ENCODE data around the gene RASGRP1. TPM values are rescaled to one million over a fixed set of nuclear protein-coding genes. Genes with fewer than 3 reads are reported as not detected.
"Not testable (repeated sequence)": the region's sequence is repeated elsewhere in the genome, so short reads cannot be mapped to it uniquely, and the experiment has no call there.

The RASGRP1 gene
- total RNA-seq, 2 donors from 2014 or later: 1.6 to 2.6 TPM

DNA sequence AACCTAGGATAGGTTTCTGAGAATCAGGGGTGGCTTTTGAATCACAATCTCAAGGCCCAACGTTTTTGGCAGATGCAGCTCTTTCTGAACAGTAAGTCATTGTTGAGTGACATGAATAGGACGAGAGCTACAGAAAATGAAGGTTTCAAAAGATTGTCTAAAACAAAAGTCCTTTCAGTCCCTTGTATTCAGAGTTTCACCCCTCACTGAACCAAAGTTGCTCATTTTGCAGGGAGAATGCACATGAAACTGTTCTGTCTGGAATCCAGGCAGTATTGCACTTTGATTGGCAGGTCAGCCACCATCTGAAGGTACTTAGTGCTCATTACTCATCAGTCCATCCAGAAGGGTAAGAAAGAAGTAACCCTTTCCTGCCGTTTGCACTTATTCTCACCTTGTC lies 24.1 kb upstream of the RASGRP1 start:
- Histone ChIP-seq H3K36me3 (no peaks in the 10 kb centered on the region), H3K4me3 (no peak overlapping the region), H3K27ac (no peak overlapping the region), H3K9me3 (no peaks in the 10 kb centered on the region), H3K27me3 (replicated peaks; ENCODE audit: insufficient read depth) (no peaks in the 10 kb centered on the region), H3K4me1 (ENCODE audit: control insufficient read depth in 1 of 2, low read depth in 2 of 2) (no peaks in the 10 kb centered on the region)
- TF ChIP-seq, protein P1, sequence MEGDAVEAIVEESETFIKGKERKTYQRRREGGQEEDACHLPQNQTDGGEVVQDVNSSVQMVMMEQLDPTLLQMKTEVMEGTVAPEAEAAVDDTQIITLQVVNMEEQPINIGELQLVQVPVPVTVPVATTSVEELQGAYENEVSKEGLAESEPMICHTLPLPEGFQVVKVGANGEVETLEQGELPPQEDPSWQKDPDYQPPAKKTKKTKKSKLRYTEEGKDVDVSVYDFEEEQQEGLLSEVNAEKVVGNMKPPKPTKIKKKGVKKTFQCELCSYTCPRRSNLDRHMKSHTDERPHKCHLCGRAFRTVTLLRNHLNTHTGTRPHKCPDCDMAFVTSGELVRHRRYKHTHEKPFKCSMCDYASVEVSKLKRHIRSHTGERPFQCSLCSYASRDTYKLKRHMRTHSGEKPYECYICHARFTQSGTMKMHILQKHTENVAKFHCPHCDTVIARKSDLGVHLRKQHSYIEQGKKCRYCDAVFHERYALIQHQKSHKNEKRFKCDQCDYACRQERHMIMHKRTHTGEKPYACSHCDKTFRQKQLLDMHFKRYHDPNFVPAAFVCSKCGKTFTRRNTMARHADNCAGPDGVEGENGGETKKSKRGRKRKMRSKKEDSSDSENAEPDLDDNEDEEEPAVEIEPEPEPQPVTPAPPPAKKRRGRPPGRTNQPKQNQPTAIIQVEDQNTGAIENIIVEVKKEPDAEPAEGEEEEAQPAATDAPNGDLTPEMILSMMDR (IDR thresholded peaks at IDR 0.05): no peak
- no peak for ATAC-seq (ENCODE audit: insufficient number of reproducible peaks, low FRiP score, low read depth)
- no peak for DNase-seq (ENCODE audit: low spot score)

DNA sequence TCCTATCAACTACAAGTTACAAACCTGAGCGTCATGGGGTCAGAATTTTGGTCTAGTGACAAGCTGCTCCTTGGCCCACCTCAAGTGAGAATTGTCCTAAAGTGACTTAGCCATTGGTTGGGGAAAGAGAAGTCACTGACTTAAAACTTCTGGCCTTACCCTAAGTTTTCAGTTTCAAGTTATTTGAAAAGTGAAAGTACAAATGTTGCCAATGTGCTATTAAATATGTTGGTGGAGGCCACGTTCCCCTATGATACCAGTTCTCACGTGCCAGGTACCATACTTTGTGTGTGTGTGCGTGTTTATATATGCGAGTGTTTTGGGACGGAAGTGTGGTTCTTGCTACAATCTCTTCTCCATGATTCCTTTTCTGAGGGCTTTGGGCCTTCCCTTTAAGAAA lies 22.6 kb upstream of the RASGRP1 start:
- Histone ChIP-seq H3K9me3 (no peaks in the 10 kb centered on the region), H3K27ac (no peak overlapping the region), H3K4me3 (no peak overlapping the region), H3K27me3 (replicated peaks; ENCODE audit: insufficient read depth) (no peaks in the 10 kb centered on the region), H3K4me1 (ENCODE audit: control insufficient read depth in 1 of 2, low read depth in 2 of 2) (no peaks in the 10 kb centered on the region), H3K36me3 (no peaks in the 10 kb centered on the region)
- DNase-seq (ENCODE audit: low spot score) (no peak), ATAC-seq (ENCODE audit: insufficient number of reproducible peaks, low FRiP score, low read depth) (no peak)
- TF ChIP-seq, protein P1 (IDR thresholded peaks at IDR 0.05): no peak

DNA sequence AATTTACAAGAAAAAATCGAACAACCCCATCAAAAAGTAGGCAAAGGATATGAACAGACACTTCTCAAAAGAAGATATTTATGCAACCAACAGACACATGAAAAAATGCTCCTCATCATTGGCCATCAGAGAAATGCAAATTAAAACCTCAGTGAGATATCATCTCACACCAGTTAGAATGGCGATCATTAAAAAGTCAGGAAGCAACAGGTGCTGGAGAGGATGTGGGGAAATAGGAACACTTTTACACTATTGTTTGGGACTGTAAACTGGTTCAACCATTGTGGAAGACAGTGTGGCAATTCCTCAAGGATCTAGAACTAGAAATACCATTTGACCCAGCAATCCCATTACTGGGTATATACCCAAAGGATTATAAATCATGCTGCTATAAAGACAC lies 21.4 kb upstream of the RASGRP1 start:
- not testable (repeated sequence) for ATAC-seq (ENCODE audit: insufficient number of reproducible peaks, low FRiP score, low read depth); H3K9me3 ChIP-seq; DNase-seq (ENCODE audit: low spot score); H3K27me3 ChIP-seq (replicated peaks; ENCODE audit: insufficient read depth); H3K36me3 ChIP-seq; H3K4me3 ChIP-seq; H3K27ac ChIP-seq; H3K4me1 ChIP-seq (ENCODE audit: control insufficient read depth in 1 of 2, low read depth in 2 of 2)

DNA sequence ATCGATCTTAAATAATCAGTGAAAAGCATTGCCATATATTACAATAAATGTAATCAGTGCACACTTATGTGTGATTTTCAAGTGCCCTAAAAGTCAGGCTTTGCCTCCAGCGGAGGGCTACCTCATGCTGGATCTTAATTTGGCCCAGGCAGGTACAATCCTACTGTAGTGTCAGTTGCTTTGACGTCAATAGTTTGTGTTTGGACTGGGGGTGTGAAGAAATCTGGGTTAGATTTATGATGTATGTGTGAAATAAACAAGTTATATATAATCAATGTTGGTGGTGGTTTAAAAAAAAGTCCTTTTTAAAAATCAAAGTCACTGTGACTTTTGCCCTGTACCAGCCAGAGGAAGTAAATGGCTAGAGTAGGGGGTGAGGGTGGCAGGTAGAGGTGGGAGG lies 14.0 kb upstream of the RASGRP1 start:
- TF ChIP-seq, protein P1 (IDR thresholded peaks at IDR 0.05): no peak
- Histone ChIP-seq H3K27ac (no peak overlapping the region), H3K9me3 (no peaks in the 10 kb centered on the region)

DNA sequence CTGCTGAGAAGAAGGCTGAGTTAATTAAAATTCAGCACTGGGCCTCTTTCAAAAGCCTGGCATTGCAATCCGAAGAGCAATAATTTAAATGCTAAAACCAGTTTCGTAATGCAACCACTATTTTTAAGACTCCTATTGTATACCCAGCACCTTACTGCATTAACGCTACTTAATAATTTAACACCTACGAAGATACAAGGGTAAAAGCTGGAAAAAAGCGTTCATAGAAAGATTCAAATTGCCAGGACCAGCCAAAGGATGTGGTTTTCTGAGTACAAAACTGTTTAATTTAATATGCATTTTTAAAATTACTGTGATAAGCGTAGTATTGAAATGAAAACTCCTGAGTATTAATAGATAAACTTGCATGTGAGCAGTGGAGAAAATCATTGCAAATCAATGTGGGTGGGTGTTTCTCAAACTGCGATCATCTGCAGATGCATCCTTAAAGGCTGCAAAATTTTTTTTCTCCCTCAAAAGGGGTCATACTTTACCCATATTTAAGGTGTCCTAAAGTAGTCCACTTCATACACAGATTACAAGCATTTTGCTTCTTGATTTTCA lies 12.9 kb upstream of the RASGRP1 start:
- Histone ChIP-seq H3K9me3 (no peaks in the 10 kb centered on the region), H3K36me3 (no peaks in the 10 kb centered on the region), H3K27ac (no peak overlapping the region), H3K4me3 (no peak overlapping the region), H3K27me3 (replicated peaks; ENCODE audit: insufficient read depth) (no peaks in the 10 kb centered on the region), H3K4me1 (ENCODE audit: control insufficient read depth in 1 of 2, low read depth in 2 of 2) (no peaks in the 10 kb centered on the region)
- TF ChIP-seq, protein P1 (IDR thresholded peaks at IDR 0.05): no peak
- ATAC-seq (ENCODE audit: insufficient number of reproducible peaks, low FRiP score, low read depth) (no peak), DNase-seq (ENCODE audit: low spot score) (no peak)

More for the DNA sequence above, 14.0 kb upstream of the RASGRP1 start:
- H3K4me1 ChIP-seq (ENCODE audit: control insufficient read depth in 1 of 2, low read depth in 2 of 2): no peaks in the 10 kb centered on the region
- no peaks in the 10 kb centered on the region for H3K36me3 ChIP-seq
- no peaks in the 10 kb centered on the region for H3K27me3 ChIP-seq (replicated peaks; ENCODE audit: insufficient read depth)
- DNase-seq (ENCODE audit: low spot score): no peak
- ATAC-seq (ENCODE audit: insufficient number of reproducible peaks, low FRiP score, low read depth): no peak
- no peak overlapping the region for H3K4me3 ChIP-seq

DNA sequence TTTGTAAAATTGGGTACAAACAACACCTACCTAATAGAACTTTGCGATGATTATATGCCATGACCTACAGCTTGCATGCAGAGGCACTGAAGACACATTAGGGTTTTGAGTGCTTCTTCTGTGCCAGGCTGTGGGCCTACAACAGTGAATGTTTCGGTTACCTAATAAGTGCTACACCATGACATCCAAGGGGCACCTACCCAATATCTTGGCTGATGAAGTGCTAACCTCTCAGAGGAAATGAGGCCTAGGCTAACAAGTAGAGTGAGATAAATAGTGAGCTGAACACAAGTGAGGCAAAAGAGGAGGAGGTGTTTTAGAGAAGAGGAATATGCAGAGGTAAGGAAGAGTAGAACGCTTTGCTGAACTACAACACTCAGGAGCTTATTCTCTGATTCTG lies 12.2 kb upstream of the RASGRP1 start:
- Histone ChIP-seq H3K9me3 (no peaks in the 10 kb centered on the region), H3K27ac (no peak overlapping the region), H3K36me3 (no peaks in the 10 kb centered on the region), H3K4me3 (no peak overlapping the region), H3K27me3 (replicated peaks; ENCODE audit: insufficient read depth) (no peaks in the 10 kb centered on the region), H3K4me1 (ENCODE audit: control insufficient read depth in 1 of 2, low read depth in 2 of 2) (no peaks in the 10 kb centered on the region)
- TF ChIP-seq, protein P1 (IDR thresholded peaks at IDR 0.05): no peak
- DNase-seq (ENCODE audit: low spot score) (no peak), ATAC-seq (ENCODE audit: insufficient number of reproducible peaks, low FRiP score, low read depth) (no peak)
